ENCODE results near the gene C8G.

- TF ChIP-seq RAD21 (IDR thresholded peaks at IDR 0.05; ENCODE audit: low read depth) (no peak), CTCF (IDR thresholded peaks at IDR 0.05 in 2 of 3, conservative IDR thresholded peaks at IDR 0.05 in 1 of 3; ENCODE audit: borderline replicate concordance in 1 of 3, insufficient read depth in 1 of 3, low read depth in 2 of 3, low read length in 2 of 3) (no peak), CEBPB (IDR thresholded peaks at IDR 0.05; ENCODE audit: low read depth) (no peak), EZH2 (IDR thresholded peaks at IDR 0.05) (no peak), EGR1 (IDR thresholded peaks at IDR 0.05; ENCODE audit: low read depth) (no peak), YY1 (IDR thresholded peaks at IDR 0.05; ENCODE audit: extremely low read depth, insufficient replicate concordance, low read depth, low read length) (no peak), SIN3A (IDR thresholded peaks at IDR 0.05; ENCODE audit: low read depth) (no peak), POLR2A (IDR thresholded peaks at IDR 0.05; ENCODE audit: borderline replicate concordance, extremely low read depth, insufficient read depth, insufficient read length) (no peak), POLR2AphosphoS5 (IDR thresholded peaks at IDR 0.05; ENCODE audit: low read depth, low read length) (no peak), EZH2phosphoT487 (IDR thresholded peaks at IDR 0.05; ENCODE audit: borderline replicate concordance) (no peak), ELF1 (IDR thresholded peaks at IDR 0.05; ENCODE audit: borderline replicate concordance, low read depth) (no peak), REST (IDR thresholded peaks at IDR 0.05; ENCODE audit: low read depth) (no peak), ZNF274 (IDR thresholded peaks at IDR 0.05; ENCODE audit: low read depth, low read length) (no peak), MAX (IDR thresholded peaks at IDR 0.05) (no peak)
Measured at GRCh38 chr9:136983167-136983566, 38.1 kb downstream of the C8G start.
